PC-9 (cell line): ENCODE measurements around the gene CARTPT.

ENCODE experiments used
- CTCF ChIP-seq: fragments of 200-600 bp; sonication (generic); conservative IDR thresholded peaks from 2 replicates; pipeline ENCODE4 v1.6.1; 2017; ENCODE audit warnings: mixed run types, antibody characterized with exemption, mild to moderate bottlenecking, moderate library complexity
- EZH2 ChIP-seq: fragments of 200-600 bp; sonication (generic); IDR thresholded peaks from 2 replicates; pipeline ENCODE4 v1.8.0; 2017; ENCODE audit warnings: antibody characterized with exemption, low read depth

DNA sequence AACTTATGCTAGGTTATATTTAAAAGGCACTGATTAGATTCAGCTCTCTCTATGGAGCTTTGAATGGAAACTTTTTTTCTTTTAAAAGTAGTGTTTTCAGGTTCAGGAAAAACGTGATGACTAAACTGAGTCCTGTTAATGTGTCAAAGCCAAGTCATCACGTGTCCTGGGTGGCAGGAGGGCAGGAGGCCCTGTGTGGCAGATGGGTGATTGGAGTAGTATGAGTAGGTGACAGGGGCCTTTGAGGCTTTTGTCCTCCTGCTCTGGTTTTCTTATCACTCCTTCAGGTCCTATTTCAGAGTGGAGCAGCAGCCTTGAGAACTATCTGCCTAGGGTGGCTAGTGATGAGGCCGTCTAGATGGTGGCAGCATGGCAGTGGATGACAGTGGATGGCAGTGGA is 17.7 kb upstream of the CARTPT start:
- TF ChIP-seq CTCF (no peak), EZH2 (no peak)
